NCI-H2171 (cell line): Measurements from ENCODE around the gene ZNF865.

Experiments
- DNase-seq: peaks from one replicate; lab custom pipeline; 2025; lab: John Stamatoyannopoulos, UW

Gene ZNF865

DNA sequence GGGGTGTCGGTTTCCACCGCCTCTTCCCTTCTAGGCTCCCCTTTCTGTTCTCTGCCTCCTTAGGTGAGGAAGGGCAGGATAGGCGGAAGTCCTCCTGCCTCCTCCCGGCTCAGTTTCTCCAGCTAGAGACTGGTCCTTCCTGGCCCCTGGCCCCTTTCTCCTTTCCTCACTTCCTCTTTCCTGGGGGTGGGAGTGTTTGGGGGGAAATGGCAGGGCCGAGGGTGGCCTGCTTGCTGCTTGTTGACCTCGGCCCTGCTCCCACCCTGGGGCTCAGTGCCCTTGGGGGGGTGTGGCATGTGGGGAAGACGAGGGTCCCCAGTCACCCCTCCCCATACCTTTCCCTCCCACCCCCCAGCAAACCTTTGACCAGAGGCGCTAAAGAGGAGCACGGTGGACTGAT lies 54.4 kb downstream of the ZNF865 start:
- no peak for DNase-seq

- DNase-seq = no peak
Observed at GRCh38 chr19:55660404-55660803, 55.0 kb downstream of the ZNF865 start.

- no peak for DNase-seq
Observed at GRCh38 chr19:55660991-55661390, 55.5 kb downstream of the ZNF865 start.

DNA sequence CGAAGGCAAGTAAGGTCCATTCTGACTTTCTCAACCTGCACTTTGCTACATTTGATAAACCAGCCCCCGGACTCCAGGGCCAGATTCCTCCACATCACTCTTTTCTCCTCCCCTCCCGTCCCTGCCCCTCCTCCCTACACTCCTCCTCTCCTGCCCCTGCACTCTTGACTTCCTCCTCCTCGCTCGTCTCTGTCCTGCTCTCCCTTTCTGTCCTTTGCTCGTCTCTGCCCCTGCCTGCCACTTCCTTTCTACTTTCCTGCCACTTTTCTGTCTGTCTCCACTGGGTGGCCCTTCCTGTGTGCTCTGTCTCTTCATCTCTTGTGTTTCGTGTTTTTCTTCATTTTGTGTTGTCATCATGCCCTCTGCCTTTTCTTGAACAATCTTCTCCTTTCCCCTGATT lies 56.4 kb downstream of the ZNF865 start:
- DNase-seq = no peak

GRCh38 chr19:55663846-55664536 lies 58.5 kb downstream of the ZNF865 start:
- DNase-seq = no peak

GRCh38 chr19:55666343-55667005 lies 61.0 kb downstream of the ZNF865 start:
- DNase-seq = no peak
